Psoas muscle (tissue), 8 donors: ENCODE data around the gene NSUN5. TPM values are rescaled to one million over a fixed set of nuclear protein-coding genes. Genes with fewer than 3 reads are reported as not detected.
"Not testable (repeated sequence)": the region's sequence is repeated elsewhere in the genome, so short reads cannot be mapped to it uniquely, and the experiment has no call there.

ENCODE experiments used
- ATAC-seq, 4 donors: fragments of 200-7000 bp; cut with Tn5 transposase; one replicate each; pipeline ENCODE4 v1.9.1; 2020; ENCODE audit warnings: moderate library complexity in 3 of 4, mild to moderate bottlenecking in 2 of 4
- DNase-seq, 2 donors: peaks; one replicate each; pipeline ENCODE4 v3.0.0-alpha.2; 2020
- H3K27ac ChIP-seq: fragments of 200-600 bp; one replicate; pipeline ENCODE4 v1.8.0; 2022
- H3K27me3 ChIP-seq, 3 donors: fragments of 200-600 bp in 1 of 3; one replicate each; pipeline versions ENCODE4 v1.6.1 to v1.8.0; 2013 to 2022; ENCODE audit warnings: low read length in 2 of 3, mild to moderate bottlenecking in 2 of 3, moderate library complexity in 1 of 3; ENCODE audit not compliant: insufficient read depth in 3 of 3
- H3K36me3 ChIP-seq, 2 donors: fragments of 200-600 bp in 1 of 2; one replicate each; pipeline versions ENCODE4 v1.6.1 to v1.8.0; 2013 to 2022; ENCODE audit warnings: low read depth in 1 of 2, mild to moderate bottlenecking in 1 of 2, moderate library complexity in 1 of 2; ENCODE audit not compliant: insufficient read depth in 1 of 2
- H3K4me1 ChIP-seq: fragments of 200-600 bp; one replicate; pipeline ENCODE4 v1.8.0; 2022
- H3K4me3 ChIP-seq: fragments of 200-600 bp; one replicate; pipeline ENCODE4 v1.8.0; 2022; ENCODE audit warnings: mild to moderate bottlenecking
- H3K9me3 ChIP-seq: fragments of 200-600 bp; one replicate; pipeline ENCODE4 v1.8.0; 2022
- CTCF ChIP-seq: fragments of 200-600 bp; IDR thresholded peaks from one replicate; pipeline ENCODE4 v1.8.0; 2022; ENCODE audit warnings: antibody characterized with exemption
- WGBS, 3 donors: extraction: QIAGEN DNeasy Blood & Tissue Kit; methylation state at CpG; one replicate each; pipeline versions ENCODE4 v1.1.6 to v1.1.7; 2013; 5-methylcytosine and 5-hydroxymethylcytosine counted together
- intact Hi-C, 2 donors: fragments of 100-400 bp; cut with DNase I; formaldehyde crosslinking; loops; one replicate each; pipeline versions ENCODE4 v1.11.0 to v1.14.2; 2022
- polyA plus RNA-seq, 3 donors: library from polyadenylated mRNA; stranded (reverse); fragments of 200-250 nt; gene quantifications; one replicate each; pipeline ENCODE4 v1.2.3, GENCODE V29; 2013
- total RNA-seq, 4 donors: library from RNA; stranded (reverse); fragmentation: NEBNext Ultra II Directional in 2 of 4; extraction: Animal tissue kit (Norgen Biotek cat#: 25700) in 2 of 4; gene quantifications; one replicate each; pipeline versions ENCODE4 v1.2.1 to v1.2.4, GENCODE V29; 2021 to 2023
- donor health status: healthy with polysubstance abuse.
- donor health status: DM: no; HTN: no; CAD: no; lungs with moderate emphysema.
- donor health status: Bipolar disorder and iron deficiency.
- donor health status: healthy.
- donor health status: DM: yes; HTN: yes; CAD: no.
- donor health status: DM: no; HTN: no; CAD: no.
- donor health status: DM: no; HTN: no; CAD: no.
- donor health status: DM: yes; HTN: yes; CAD: no.

NSUN5 gene
- total and polyA plus RNA-seq, 7 donors, result 18.2 to 65.2 (median 34.0) TPM

GRCh38 chr7:73324081-73324845 is 15.6 kb upstream of the NSUN5 start:
- H3K9me3 ChIP-seq, H3K27me3 ChIP-seq, H3K36me3 ChIP-seq, H3K27ac ChIP-seq, intact Hi-C loops, H3K4me1 ChIP-seq: not testable (repeated sequence)
- 19 to 25% (median 20%) methylated on average over 21 to 31 of the region's 31 CpGs for WGBS, 3 donors
- peak; percentile 39 for TF ChIP-seq CTCF
- peak overlapping the region; percentile 30 for H3K4me3 ChIP-seq
- ATAC-seq (peak; percentile 60 to 79 (median 69)), DNase-seq (peak; percentile 34 to 64)

- H3K9me3 ChIP-seq, DNase-seq, intact Hi-C loops, H3K36me3 ChIP-seq, H3K27me3 ChIP-seq, H3K27ac ChIP-seq, ATAC-seq, H3K4me1 ChIP-seq: not testable (repeated sequence)
- peak overlapping the region; percentile 30 for H3K4me3 ChIP-seq
- WGBS, 3 donors, result 49 to 73% (median 52%) methylated on average over 4 to 5 of the region's 5 CpGs
Observed at GRCh38 chr7:73323434-73324080, 14.9 kb upstream of the NSUN5 start.

- H3K27me3 ChIP-seq, H3K36me3 ChIP-seq, H3K9me3 ChIP-seq, intact Hi-C loops, H3K4me3 ChIP-seq, DNase-seq, H3K4me1 ChIP-seq: not testable (repeated sequence)
- peak; percentile 67 to 80 (median 74) for ATAC-seq
- H3K27ac ChIP-seq, result peak overlapping the region; percentile 79
- 25 to 51% (median 35%) methylated on average over 8 to 9 of the region's 9 CpGs for WGBS, 3 donors
Observed at GRCh38 chr7:73320009-73320408, 11.4 kb upstream of the NSUN5 start.

- H3K27ac ChIP-seq, result peak overlapping the region; percentile 79
- ATAC-seq, result peak; percentile 65 to 79 (median 71)
- H3K36me3 ChIP-seq, H3K27me3 ChIP-seq, intact Hi-C loops, H3K9me3 ChIP-seq, DNase-seq, H3K4me1 ChIP-seq, H3K4me3 ChIP-seq: not testable (repeated sequence)
- WGBS, 3 donors, result 20 to 38% (median 35%) methylated on average over 9 of the region's 9 CpGs
Observed at GRCh38 chr7:73319541-73319940, 10.9 kb upstream of the NSUN5 start.

GRCh38 chr7:73318656-73319204 is 10.1 kb upstream of the NSUN5 start:
- WGBS, 3 donors, result 70 to 74% (median 72%) methylated on average over 8 to 18 of the region's 18 CpGs

GRCh38 chr7:73316521-73316920 is 7.9 kb upstream of the NSUN5 start:
- H3K27ac ChIP-seq, result no peak overlapping the region
- ATAC-seq, result no peak
- H3K36me3 ChIP-seq, result no peaks in the 10 kb centered on the region
- no peak for DNase-seq
- intact Hi-C loops, result no loop called here
- H3K27me3 ChIP-seq, result no peaks in the 10 kb centered on the region
- WGBS, 3 donors, result 88 to 92% (median 89%) methylated on average over 9 of the region's 9 CpGs
- no peaks in the 10 kb centered on the region for H3K9me3 ChIP-seq
- no peak overlapping the region for H3K4me3 ChIP-seq
- TF ChIP-seq CTCF, result no peak
- no peaks in the 10 kb centered on the region for H3K4me1 ChIP-seq

More at GRCh38 chr7:73318656-73319204, 10.1 kb upstream of the NSUN5 start:
- intact Hi-C loops, H3K4me3 ChIP-seq, DNase-seq, H3K4me1 ChIP-seq, H3K36me3 ChIP-seq, H3K9me3 ChIP-seq, H3K27me3 ChIP-seq: not testable (repeated sequence)
- peak in 3 of 4 donors; percentile 38 to 52 (median 48) for ATAC-seq
- H3K27ac ChIP-seq, result peak overlapping the region; percentile 79
